Mucosa of stomach (tissue), 1 donor: ENCODE data around the gene PCSK6.
"Not testable (repeated sequence)": the region's sequence is repeated elsewhere in the genome, so short reads cannot be mapped to it uniquely, and the experiment has no call there.

Source experiments
- H3K27me3 ChIP-seq: one replicate; pipeline ENCODE4 v1.7.0; 2013; ENCODE audit warnings: mild to moderate bottlenecking, low read length; ENCODE audit not compliant: control insufficient read depth, insufficient read depth
- H3K36me3 ChIP-seq: one replicate; pipeline ENCODE4 v1.7.0; 2013; ENCODE audit warnings: low read length; ENCODE audit not compliant: control insufficient read depth, insufficient read depth
- H3K4me1 ChIP-seq: one replicate; pipeline ENCODE4 v1.7.0; 2013; ENCODE audit warnings: mild to moderate bottlenecking, low read length; ENCODE audit not compliant: control insufficient read depth, insufficient read depth
- H3K4me3 ChIP-seq: one replicate; pipeline ENCODE4 v1.7.0; 2013; ENCODE audit warnings: low read length
- H3K9ac ChIP-seq: one replicate; pipeline ENCODE4 v1.7.0; 2013; ENCODE audit warnings: mild to moderate bottlenecking, low read length, moderate library complexity
- H3K9me3 ChIP-seq: one replicate; pipeline ENCODE4 v1.7.0; 2013; ENCODE audit warnings: mild to moderate bottlenecking, low read length, moderate library complexity; ENCODE audit not compliant: control insufficient read depth
- donor health status: Pancreatic carcinoma.

The PCSK6 gene

DNA sequence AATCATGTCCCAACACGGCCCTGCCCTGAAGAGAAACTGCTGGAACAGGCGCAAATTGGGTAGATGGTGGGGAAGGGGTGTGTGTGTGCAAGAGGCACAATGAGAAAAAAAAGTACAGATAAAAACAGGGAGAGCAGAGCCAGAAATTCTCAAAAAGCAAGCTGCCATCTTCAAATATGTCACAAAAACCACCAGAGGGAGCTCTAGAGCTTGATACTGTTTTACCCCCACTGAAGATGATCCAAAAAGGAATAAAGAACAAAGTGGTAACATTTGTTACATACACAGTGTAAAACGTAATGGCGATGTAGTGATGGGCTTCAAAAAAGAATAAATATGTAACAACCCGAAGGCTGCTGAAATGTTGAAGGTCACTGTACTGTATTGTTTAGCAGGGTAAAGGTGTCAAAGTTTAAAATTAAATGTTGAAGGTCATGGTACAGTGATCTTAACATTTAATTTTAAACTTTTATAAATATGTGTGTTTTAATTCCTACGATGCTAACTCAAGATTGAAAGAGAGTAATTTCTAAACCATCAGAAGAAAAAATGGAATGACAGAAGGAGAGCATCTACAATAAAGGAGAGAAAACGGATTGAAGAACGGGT is 200.5 kb downstream of the PCSK6 start:
- Histone ChIP-seq H3K36me3 (no peaks in the 10 kb centered on the region), H3K27me3 (no peaks in the 10 kb centered on the region), H3K9ac (no peak overlapping the region), H3K4me1 (peaks cover 6% of the 10 kb centered on the region), H3K4me3 (no peak overlapping the region), H3K9me3 (no peaks in the 10 kb centered on the region)

DNA sequence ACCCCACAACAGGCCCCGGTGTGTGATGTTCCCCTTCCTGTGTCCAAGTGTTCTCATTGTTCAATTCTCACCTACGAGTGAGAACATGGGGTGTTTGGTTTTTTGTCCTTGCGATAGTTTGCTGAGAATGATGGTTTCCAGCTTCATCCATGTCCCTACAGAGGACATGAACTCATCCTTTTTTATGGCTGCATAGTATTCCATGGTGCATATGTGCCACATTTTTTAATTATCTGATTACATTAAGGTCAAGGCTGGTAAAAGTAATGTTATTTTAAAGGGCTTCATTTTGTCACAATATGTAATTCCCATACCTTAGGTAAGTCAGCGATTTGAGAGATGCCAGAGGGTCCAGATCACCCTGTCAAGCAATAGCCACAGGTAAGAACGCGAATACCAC is 202.2 kb downstream of the PCSK6 start:
- not testable (repeated sequence) for H3K9me3 ChIP-seq, H3K4me1 ChIP-seq, H3K9ac ChIP-seq, H3K4me3 ChIP-seq, H3K27me3 ChIP-seq, H3K36me3 ChIP-seq

DNA sequence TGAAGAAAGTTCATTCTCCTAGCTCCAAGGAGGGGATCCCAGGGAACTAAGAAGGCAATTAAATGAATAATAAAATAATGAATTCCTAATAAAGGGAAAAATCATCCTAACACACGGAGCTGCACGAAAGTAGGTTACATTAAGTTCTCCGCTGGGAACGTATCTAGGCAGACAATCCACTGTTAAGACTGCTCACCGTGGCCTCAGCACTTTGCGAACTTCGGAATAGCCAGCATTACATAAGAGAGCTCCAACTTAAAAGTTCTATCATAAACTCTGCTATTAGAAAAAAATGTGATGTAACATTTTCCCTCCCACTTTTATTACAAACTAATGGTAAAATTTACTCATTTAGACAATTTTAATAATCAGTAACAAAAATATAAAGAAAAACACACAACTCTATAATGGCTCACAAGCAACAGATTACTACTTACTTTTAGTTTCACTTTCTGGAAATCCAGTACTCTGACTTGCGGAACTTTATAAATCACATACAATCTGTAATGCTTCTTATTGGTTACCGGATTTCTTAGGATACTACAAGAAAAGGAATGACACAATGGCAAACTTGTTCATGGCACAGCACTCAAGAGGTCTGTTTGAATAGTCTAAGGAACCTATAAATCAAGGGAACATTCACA is 202.9 kb downstream of the PCSK6 start:
- Histone ChIP-seq H3K27me3 (no peaks in the 10 kb centered on the region), H3K9me3 (no peaks in the 10 kb centered on the region), H3K4me3 (no peak overlapping the region), H3K36me3 (no peaks in the 10 kb centered on the region), H3K4me1 (no peaks in the 10 kb centered on the region), H3K9ac (no peak overlapping the region)

DNA sequence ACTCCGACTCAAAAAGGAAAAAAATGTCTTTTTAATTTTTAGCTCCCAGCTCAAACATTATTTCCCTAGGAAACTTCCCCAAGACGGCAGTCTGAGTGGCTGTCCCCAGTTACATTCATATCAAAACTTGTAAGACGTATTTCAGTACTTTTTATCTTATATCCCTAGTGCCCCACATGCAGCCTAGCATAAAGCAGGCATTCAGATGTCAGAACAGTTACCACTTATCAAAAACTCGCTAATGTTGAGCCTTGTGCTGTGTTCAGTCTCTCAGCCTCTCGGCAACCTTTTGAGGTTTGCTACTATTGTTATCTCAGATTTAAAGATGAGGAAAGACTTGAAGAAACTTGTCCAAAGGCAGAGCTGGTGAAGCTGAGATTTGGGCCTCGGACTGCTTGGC is 205.6 kb downstream of the PCSK6 start:
- Histone ChIP-seq H3K9me3 (no peaks in the 10 kb centered on the region), H3K9ac (no peak overlapping the region), H3K27me3 (no peaks in the 10 kb centered on the region), H3K4me3 (no peak overlapping the region), H3K4me1 (no peaks in the 10 kb centered on the region), H3K36me3 (no peaks in the 10 kb centered on the region)

DNA sequence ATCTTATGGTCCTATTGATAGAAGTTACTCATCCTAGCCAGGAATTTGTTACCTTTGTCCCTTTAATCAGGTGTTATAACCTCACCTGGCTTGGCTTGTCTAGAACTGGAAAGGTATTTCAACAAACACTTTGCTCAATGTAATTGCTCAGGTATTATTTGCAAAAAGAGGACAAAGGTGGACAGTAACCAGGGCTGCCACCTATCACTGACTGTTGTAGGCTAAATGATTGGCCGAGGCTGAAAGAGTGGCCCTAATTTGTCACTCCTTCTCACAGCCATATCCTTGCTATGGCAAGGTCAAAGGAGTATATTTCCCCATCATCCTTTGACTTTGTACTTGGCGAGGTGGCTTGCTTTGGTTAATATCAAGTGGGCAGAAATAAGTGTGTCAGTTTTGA is 209.5 kb downstream of the PCSK6 start:
- no peak overlapping the region for H3K9ac ChIP-seq

DNA sequence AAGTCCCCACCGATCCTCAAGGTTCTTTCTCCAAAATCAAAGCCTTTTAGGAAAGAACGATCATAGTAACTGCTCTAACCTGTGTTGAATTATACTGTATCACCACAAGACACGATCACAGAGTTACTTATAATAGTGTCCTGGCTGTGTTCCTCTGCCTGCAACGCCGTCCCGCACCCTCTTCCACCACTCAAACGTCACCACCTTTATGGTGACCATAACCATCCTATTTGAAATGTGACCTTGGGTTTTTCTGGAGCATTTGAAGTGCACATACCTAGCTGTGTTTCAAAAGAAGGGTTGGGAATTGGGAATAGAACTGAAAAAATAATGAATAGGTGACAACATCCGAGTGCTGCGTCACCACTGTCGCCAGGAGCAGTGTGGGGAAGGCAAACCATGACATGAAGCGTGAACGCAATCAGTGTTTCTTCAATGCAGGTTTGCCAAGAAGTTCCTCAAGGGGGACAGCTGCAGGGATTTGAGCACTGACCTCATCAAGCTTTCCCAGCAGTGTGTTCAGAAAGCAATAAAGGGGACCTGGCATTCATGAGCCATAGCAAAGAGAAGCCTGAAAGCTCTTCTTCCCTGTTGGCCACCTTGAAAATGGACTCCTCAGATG is 211.5 kb downstream of the PCSK6 start:
- H3K9ac ChIP-seq, result peak overlapping the region; percentile 20
- peaks cover 12% of the 10 kb centered on the region for H3K36me3 ChIP-seq
- no peaks in the 10 kb centered on the region for H3K9me3 ChIP-seq
- no peaks in the 10 kb centered on the region for H3K27me3 ChIP-seq
- no peak overlapping the region for H3K4me3 ChIP-seq
- H3K4me1 ChIP-seq, result peaks cover 5% of the 10 kb centered on the region

More for the DNA sequence above, 209.5 kb downstream of the PCSK6 start:
- Histone ChIP-seq H3K36me3 (no peaks in the 10 kb centered on the region), H3K4me1 (peaks cover 5% of the 10 kb centered on the region), H3K9me3 (no peaks in the 10 kb centered on the region), H3K27me3 (no peaks in the 10 kb centered on the region), H3K4me3 (no peak overlapping the region)

DNA sequence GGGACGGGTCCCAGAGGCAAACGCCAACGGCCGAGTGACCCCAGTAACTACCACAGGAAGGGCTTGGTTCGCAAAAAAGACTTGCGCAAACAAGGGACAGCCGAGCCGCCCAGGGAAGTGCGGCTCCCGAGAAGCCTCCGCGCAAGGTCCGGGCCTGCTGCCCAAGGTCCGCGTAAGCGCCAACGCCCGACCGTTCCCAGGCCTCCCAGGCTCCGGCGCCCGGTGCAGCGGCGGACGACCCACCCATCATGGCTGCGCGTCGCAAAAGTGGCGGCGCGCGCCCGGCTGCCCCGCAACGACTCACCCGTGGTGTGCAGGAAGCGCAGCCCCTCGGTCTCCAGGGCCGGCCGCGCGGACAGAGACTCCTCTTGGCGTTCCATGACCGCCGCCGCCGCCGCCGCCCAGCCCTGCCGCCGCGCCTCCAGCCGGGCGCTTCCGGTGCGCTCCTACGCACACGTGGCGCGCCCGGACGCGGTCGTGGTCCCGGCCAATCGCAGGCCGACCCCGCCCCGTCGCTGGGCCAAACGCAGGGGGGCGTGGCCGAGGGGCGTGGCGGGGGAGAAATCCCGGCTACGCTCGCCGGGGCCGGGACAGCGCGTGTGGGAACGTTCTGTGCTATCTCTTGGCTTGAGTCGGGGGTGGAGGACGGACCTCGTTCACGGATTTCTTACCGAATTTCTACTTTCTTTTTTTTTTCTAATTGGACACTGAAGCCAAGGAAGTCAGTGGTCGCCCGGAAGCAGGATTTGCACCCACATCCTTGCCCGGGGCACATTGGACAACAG is 212.3 kb downstream of the PCSK6 start, which contains the start of gene SELENOS:
Gene SELENOS (minus strand): TSS at position 448 of the 785 bp plus-strand sequence. CDS start 68 bp downstream, at position 380.
- Histone ChIP-seq H3K36me3 (peaks cover 12% of the 10 kb centered on the region), H3K9ac (peak within 1 kb of the TSS; percentile 78), H3K4me3 (peak within 1 kb of the TSS; percentile 52), H3K27me3 (no peaks in the 10 kb centered on the region), H3K9me3 (no peaks in the 10 kb centered on the region), H3K4me1 (peaks cover 5% of the 10 kb centered on the region)

DNA sequence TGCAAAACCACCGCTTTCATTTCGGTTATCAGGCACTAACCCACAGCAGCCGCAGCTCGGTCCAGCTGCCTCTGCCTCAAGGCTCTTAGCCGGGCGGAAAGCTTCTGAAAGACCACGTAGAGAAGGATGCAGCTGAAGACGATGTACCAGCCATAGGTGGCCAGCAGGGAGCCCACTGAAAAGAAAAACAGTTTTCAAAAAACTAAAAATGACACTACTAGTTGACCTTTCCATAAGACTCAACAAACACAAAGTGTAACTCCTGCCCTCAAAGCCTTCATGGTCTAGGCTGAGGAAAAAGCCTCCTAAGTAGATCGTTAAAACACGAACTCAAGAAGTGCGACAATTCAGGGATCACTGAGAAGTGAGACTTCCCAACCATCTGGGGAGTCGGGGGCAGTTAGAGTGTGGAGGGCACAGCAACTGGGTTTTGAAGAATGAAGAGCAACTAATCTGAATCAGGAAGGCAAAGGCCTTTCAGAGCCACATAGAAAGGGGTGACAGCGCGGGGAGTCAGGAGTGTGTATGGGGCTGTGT is 212.9 kb downstream of the PCSK6 start:
- Histone ChIP-seq H3K36me3 (peaks cover 12% of the 10 kb centered on the region), H3K4me3 (peak overlapping the region; percentile 52), H3K27me3 (no peaks in the 10 kb centered on the region), H3K4me1 (peaks cover 5% of the 10 kb centered on the region), H3K9me3 (no peaks in the 10 kb centered on the region), H3K9ac (peak overlapping the region; percentile 78)

DNA sequence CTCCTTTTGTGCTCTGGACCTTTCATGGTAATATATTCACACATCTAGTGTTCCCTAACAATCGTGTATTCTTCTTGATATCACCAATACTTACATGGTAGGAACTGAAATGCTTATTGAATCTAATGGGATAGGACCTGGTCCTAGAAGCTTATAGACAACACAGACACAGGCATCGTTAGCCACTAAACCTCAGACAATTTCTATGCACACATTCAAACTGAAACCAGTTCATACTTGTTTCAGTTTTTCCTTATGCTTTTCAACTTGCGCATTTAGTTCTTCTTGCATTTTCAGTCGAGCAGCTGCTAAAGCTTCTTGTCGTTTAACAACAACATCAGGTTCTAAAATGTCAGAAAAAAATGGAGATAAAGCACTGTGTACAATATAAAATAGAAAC is 214.5 kb downstream of the PCSK6 start:
- Histone ChIP-seq H3K4me1 (peaks cover 5% of the 10 kb centered on the region), H3K4me3 (no peak overlapping the region), H3K9me3 (no peaks in the 10 kb centered on the region), H3K9ac (no peak overlapping the region), H3K27me3 (no peaks in the 10 kb centered on the region), H3K36me3 (peaks cover 22% of the 10 kb centered on the region)

DNA sequence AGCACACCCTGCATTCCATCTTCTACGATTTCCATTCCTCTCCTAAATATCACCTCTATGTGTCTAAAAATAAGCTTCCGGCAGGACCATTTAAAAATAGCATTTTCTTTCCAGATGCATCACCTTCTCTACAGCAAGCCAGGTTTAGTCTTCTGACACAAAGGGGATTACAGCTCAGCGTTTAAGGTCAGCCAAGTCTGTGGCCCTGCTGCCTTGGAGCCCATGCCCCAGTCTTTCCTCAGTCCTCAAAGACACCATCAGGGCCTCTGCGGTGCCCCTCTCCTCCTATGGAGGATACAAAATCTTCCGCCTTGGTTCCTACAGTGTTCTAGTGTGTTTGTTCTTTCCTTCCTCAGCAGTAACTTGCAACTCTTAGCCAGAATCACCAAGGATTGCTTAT is 216.0 kb downstream of the PCSK6 start:
- Histone ChIP-seq H3K27me3 (no peaks in the 10 kb centered on the region), H3K4me1 (peaks cover 5% of the 10 kb centered on the region), H3K9ac (no peak overlapping the region), H3K4me3 (no peak overlapping the region), H3K36me3 (peaks cover 22% of the 10 kb centered on the region), H3K9me3 (no peaks in the 10 kb centered on the region)

DNA sequence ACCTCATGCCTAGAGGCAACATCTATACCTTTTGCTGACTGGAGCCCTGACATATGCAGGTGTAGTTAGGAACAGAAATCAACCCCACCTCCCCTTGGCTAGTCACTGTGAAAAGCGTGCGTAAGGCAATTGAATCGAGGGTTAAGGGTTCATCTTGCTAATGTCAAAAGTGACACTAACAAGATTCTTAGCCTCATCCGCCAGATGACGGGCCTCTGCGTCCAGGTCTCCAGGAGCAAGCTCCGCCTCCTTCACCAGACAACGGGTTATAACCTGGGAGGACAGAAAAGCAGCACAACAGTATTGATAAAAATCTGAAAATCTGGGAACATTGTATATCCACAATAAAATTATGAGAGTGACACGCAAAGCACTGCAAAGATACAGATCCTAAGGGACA is 216.9 kb downstream of the PCSK6 start:
- Histone ChIP-seq H3K4me3 (no peak overlapping the region), H3K9ac (no peak overlapping the region), H3K9me3 (no peaks in the 10 kb centered on the region), H3K27me3 (no peaks in the 10 kb centered on the region), H3K4me1 (peaks cover under 1% of the 10 kb centered on the region), H3K36me3 (peaks cover 22% of the 10 kb centered on the region)
